Mesendoderm (in vitro differentiated cells): ENCODE measurements around the gene GPI.
A peak's percentile ranks its signal among the peaks of the same experiment; 100 is the strongest.

ENCODE experiments used
- DNase-seq: peaks from one replicate; pipeline ENCODE4 v3.0.0; 2013
- H2AK5ac ChIP-seq: 2 replicates; pipeline ENCODE4 v1.6.1; 2013; ENCODE audit warnings: low read length, inconsistent platforms
- H2BK120ac ChIP-seq: 2 replicates; pipeline ENCODE4 v1.6.1; 2013; ENCODE audit warnings: low read depth, mild to moderate bottlenecking, low read length, moderate library complexity, mixed read lengths
- H2BK15ac ChIP-seq: replicated peaks from 2 replicates; pipeline ENCODE4 v1.6.1; 2013; ENCODE audit warnings: low read depth, mild to moderate bottlenecking, moderate library complexity
- H2BK5ac ChIP-seq: 2 replicates; pipeline ENCODE4 v1.6.1; 2013; ENCODE audit warnings: low read length, inconsistent platforms
- H3K18ac ChIP-seq: 2 replicates; pipeline ENCODE4 v1.6.1; 2013; ENCODE audit warnings: mild to moderate bottlenecking, low read length, mixed read lengths
- H3K23ac ChIP-seq: one replicate; pipeline ENCODE4 v1.6.1; 2013; ENCODE audit warnings: low read length
- H3K27ac ChIP-seq: 2 replicates; pipeline ENCODE4 v1.5.1; 2013; ENCODE audit warnings: low read depth, mild to moderate bottlenecking, inconsistent platforms, low read length, moderate library complexity
- H3K27me3 ChIP-seq: 2 replicates; pipeline ENCODE4 v1.6.1; 2013; ENCODE audit warnings: low read length, control low read depth, mild to moderate bottlenecking, inconsistent platforms; ENCODE audit not compliant: insufficient read depth, poor library complexity
- H3K36me3 ChIP-seq: 2 replicates; pipeline ENCODE4 v1.6.1; 2013; ENCODE audit warnings: low read length, inconsistent platforms; ENCODE audit not compliant: control insufficient read depth, insufficient read depth
- H3K4ac ChIP-seq: one replicate; pipeline ENCODE4 v1.6.1; 2013; ENCODE audit warnings: low read depth, mild to moderate bottlenecking, low read length, moderate library complexity
- H3K4me1 ChIP-seq: 2 replicates; pipeline ENCODE4 v1.6.1; 2013; ENCODE audit warnings: low read depth, low read length, inconsistent platforms; ENCODE audit not compliant: control insufficient read depth
- H3K4me2 ChIP-seq: 2 replicates; pipeline ENCODE4 v1.6.1; 2013; ENCODE audit warnings: low read length
- H3K4me3 ChIP-seq: 2 replicates; pipeline ENCODE4 v1.5.1; 2013; ENCODE audit warnings: mild to moderate bottlenecking, low read length
- H3K56ac ChIP-seq: one replicate; pipeline ENCODE4 v1.6.1; 2013; ENCODE audit warnings: low read length
- H3K79me1 ChIP-seq: 2 replicates; pipeline ENCODE4 v1.6.1; 2013; ENCODE audit warnings: low read length, inconsistent platforms
- H3K79me2 ChIP-seq: 2 replicates; pipeline ENCODE4 v1.6.1; 2013; ENCODE audit warnings: mild to moderate bottlenecking, low read length; ENCODE audit not compliant: control insufficient read depth, insufficient read depth
- H3K9ac ChIP-seq: 2 replicates; pipeline ENCODE4 v1.6.1; 2013; ENCODE audit warnings: low read length, inconsistent platforms
- H4K5ac ChIP-seq: one replicate; pipeline ENCODE4 v1.6.1; 2013; ENCODE audit warnings: low read length
- H4K8ac ChIP-seq: one replicate; pipeline ENCODE4 v1.6.1; 2013; ENCODE audit warnings: low read depth, mild to moderate bottlenecking, control low read depth, low read length, moderate library complexity
- WGBS: extraction: QIAGEN DNeasy Blood & Tissue Kit; methylation state at CpG from one replicate; pipeline ENCODE4 v1.1.7; 2013; ENCODE audit warnings: low lambda C conversion rate, missing lambda C conversion rate; ENCODE audit not compliant: insufficient coverage; ENCODE audit errors: extremely low coverage; 5-methylcytosine and 5-hydroxymethylcytosine counted together

Gene GPI

GRCh38 chr19:34432797-34433196, 67.8 kb downstream of the GPI start:
- no peak overlapping the region for H2AK5ac ChIP-seq
- H3K4me1 ChIP-seq: no peaks in the 10 kb centered on the region
- H3K27ac ChIP-seq: no peak overlapping the region
- no peak overlapping the region for H3K4ac ChIP-seq
- no peak overlapping the region for H2BK120ac ChIP-seq
- WGBS: no CpG with 5 or more reads among the region's 5 CpGs
- H3K79me2 ChIP-seq: peaks cover 55% of the 10 kb centered on the region
- H3K27me3 ChIP-seq: no peaks in the 10 kb centered on the region
- peak overlapping the region; percentile 17 for H3K56ac ChIP-seq
- no peak overlapping the region for H3K9ac ChIP-seq
- peaks cover 9% of the 10 kb centered on the region for H3K79me1 ChIP-seq
- H4K8ac ChIP-seq: no peak overlapping the region
- H3K23ac ChIP-seq: no peak overlapping the region
- H2BK5ac ChIP-seq: no peak overlapping the region
- H3K18ac ChIP-seq: no peak overlapping the region
- peak; percentile 18 for DNase-seq
- no peaks in the 10 kb centered on the region for H3K36me3 ChIP-seq
- no peak overlapping the region for H3K4me3 ChIP-seq
- H4K5ac ChIP-seq: no peak overlapping the region
- no peak overlapping the region for H2BK15ac ChIP-seq
- H3K4me2 ChIP-seq: no peak overlapping the region

DNA sequence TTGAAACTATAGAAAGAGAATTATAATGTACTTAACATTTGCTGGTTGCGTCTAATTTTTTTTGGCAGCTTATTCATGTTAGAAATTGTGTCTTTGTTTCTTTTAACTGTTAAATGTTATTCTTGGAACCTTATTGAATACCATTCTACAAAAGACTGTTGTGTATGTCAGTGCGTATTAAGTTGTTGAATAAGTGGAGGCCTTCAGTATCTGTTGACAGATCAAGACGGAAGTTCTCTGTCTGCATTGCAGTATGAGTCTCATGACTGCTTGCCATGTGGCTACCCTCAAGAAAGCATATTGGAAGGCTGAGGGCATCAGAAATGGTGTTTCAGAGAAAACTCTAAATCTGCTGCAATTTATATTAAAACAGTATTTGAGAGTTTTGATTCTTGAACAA, 71.7 kb downstream of the GPI start:
- peaks cover 1% of the 10 kb centered on the region for H3K36me3 ChIP-seq
- no CpG with 5 or more reads among the region's 3 CpGs for WGBS

DNA sequence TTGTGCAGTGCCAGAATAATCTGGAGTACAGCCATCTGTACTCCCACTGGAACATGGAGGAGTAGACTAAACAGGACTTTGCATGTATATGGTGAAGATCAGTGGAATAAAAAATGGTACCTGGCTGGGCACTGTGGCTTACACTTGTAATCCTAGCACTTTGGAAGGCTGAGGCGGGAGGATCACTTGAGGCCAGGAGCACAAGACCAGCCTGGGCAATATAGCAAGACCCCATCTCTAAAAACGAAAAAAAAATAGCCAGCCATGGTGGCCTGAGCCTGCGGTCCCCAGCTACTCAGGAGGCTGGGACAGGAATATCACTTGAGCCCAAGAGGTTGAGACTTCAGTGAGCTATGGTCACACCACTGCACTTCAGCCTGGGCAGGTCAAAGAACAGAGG, 83.2 kb downstream of the GPI start:
- no peaks in the 10 kb centered on the region for H3K27me3 ChIP-seq
- H3K4me1 ChIP-seq: no peaks in the 10 kb centered on the region
- H2BK120ac ChIP-seq: no peak overlapping the region
- no peak overlapping the region for H3K4ac ChIP-seq
- no peak overlapping the region for H3K18ac ChIP-seq
- H4K5ac ChIP-seq: no peak overlapping the region
- peaks cover 3% of the 10 kb centered on the region for H3K79me1 ChIP-seq
- no CpG with 5 or more reads among the region's 3 CpGs for WGBS
- H3K4me3 ChIP-seq: no peak overlapping the region
- no peak overlapping the region for H2BK15ac ChIP-seq
- no peak overlapping the region for H4K8ac ChIP-seq
- no peak overlapping the region for H3K9ac ChIP-seq
- no peak overlapping the region for H2AK5ac ChIP-seq
- no peak overlapping the region for H3K4me2 ChIP-seq
- no peak for DNase-seq
- H3K23ac ChIP-seq: no peak overlapping the region
- H3K79me2 ChIP-seq: no peaks in the 10 kb centered on the region
- no peak overlapping the region for H3K56ac ChIP-seq
- H3K27ac ChIP-seq: no peak overlapping the region
- H3K36me3 ChIP-seq: peaks cover 10% of the 10 kb centered on the region
- H2BK5ac ChIP-seq: no peak overlapping the region

More for the DNA sequence above, 71.7 kb downstream of the GPI start:
- Histone ChIP-seq H3K4me1 (no peaks in the 10 kb centered on the region), H3K79me2 (peaks cover 28% of the 10 kb centered on the region), H4K5ac (no peak overlapping the region), H3K27ac (no peak overlapping the region), H3K18ac (no peak overlapping the region), H4K8ac (no peak overlapping the region), H3K79me1 (peaks cover 8% of the 10 kb centered on the region), H3K4ac (no peak overlapping the region), H3K4me2 (no peak overlapping the region), H3K23ac (no peak overlapping the region), H2BK120ac (no peak overlapping the region), H3K27me3 (no peaks in the 10 kb centered on the region), H3K56ac (no peak overlapping the region), H3K4me3 (no peak overlapping the region), H2AK5ac (no peak overlapping the region), H3K9ac (no peak overlapping the region), H2BK15ac (no peak overlapping the region), H2BK5ac (no peak overlapping the region)
- DNase-seq: no peak
